IPS-NIHi7 (cell line): Measurements from ENCODE around the gene NFATC3.
A peak's percentile ranks its signal among the peaks of the same experiment; 100 is the strongest.
"Not testable (repeated sequence)": the region's sequence is repeated elsewhere in the genome, so short reads cannot be mapped to it uniquely, and the experiment has no call there.

ENCODE experiments used
- DNase-seq: peaks from one replicate; pipeline ENCODE4 v3.0.0; 2012; ENCODE audit warnings: mixed read lengths; ENCODE audit errors: extremely low spot score

Gene NFATC3

DNA sequence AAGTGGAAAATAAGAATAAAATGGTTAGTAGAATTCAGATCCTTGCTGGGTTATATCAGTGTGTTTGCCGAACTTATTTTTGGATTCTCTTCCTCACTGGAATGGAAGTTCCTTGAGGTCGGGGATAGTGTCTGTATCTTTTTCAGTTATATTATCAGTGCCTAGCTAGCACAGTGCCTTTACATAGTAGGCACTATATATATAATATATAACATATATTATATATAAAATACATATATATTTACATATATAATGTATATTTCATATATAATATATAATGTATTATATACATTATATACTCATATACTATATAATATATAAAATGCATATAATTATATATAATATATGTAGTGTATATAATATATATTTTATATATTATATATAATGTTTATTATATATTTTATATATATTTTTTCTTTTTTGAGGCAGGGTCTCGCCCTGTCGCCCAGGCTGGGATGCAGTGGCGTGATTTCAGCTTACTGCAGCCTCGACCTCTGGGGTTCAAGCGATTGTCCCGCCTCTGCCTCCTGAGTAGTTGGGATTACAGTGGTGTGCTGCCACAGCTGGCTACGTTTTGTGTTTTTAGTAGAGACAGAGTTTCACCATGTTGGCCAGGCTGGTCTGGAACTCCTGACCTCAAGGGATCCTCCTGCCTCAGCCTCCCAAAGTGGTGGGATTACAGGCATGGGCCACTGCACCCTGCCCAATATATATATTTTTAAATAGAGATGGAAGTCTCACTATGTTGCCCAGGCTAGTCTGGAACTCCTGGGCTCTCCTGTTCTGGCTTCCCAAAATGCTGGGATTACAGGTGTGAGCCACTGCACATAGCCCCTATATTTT is 3.2 kb downstream of the NFATC3 start:
- DNase-seq = no peak

DNA sequence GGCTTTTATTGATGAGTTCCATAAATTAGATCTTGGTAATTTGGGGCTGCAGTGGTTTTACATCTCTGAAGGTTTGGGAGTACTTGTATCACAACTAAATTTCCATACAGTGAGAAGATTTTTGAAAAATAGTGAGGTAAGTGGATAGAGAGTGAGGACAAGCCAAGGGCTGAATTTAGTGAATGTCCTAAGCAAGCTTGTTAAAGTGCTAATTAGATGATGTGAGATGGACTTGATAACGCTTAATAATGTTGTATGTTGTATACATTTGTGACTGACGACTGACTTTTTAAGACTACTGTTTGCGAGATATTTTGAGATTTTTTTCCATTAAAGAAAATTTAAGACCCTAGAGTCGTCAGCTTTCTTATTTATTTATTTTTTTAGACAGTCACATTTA is 3.9 kb downstream of the NFATC3 start:
- DNase-seq = no peak

GRCh38 chr16:68090130-68090529 is 5.0 kb downstream of the NFATC3 start:
- DNase-seq = no peak

DNA sequence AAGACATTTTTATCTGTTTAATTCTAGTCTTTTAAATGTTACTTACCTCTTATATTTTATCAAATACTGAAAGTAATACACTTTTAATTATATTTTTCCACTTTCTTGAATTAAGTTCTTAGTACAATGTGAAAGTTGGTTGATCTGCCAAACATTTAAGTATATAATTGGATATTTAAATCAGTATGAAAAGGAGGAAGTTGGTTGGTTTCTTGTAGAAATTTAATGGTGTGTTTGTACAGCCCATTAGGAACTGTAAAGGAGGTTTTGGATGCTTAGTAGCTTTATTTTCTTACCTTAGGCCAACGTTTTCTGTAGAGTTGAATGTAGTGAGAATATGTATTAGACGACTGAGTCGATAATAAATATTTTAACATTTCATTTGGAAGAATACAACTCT is 5.4 kb downstream of the NFATC3 start:
- no peak for DNase-seq

DNA sequence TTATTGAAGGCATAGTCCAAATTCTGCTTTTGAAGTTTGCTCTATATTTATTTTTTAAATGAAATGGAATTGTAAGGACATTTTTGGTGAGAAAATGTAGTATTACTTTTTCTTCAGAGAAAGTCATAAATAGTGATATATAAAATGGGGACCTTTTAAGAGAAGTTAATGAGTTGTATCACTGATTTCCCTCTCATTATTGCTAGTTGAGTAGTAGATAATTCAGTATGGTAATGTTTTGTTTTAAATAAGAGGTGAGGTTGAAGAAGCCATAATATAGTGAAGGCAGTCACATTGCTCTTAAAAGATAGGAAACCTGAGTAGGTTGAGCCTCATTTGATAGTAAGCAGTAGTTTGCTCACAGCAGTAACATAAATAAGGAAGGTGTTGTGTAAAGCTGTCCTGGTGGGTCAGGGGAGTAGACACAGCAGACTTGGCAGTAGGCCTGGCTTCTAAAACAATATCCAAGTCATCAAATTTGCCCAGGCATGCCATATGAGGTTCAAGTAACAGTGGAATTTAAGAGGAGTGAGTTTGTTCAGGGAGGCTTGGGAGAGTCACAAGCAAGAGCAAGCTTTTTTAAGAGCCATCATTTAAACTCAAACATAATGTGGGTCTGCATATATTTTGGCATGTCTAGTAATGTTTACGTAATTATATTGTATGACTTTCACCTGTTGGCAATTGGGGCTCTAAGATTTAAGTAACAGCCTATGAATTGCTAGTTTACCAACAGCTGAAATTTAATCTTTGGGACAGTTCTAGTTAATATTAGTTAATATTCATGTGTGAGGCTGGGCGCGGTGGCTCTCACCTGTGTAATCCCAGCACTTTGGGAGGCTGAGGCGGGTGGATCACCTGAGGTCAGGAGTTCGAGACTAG is 6.5 kb downstream of the NFATC3 start:
- no peak for DNase-seq

GRCh38 chr16:68092275-68092674 is 7.1 kb downstream of the NFATC3 start:
- not testable (repeated sequence) for DNase-seq

GRCh38 chr16:68093816-68094613 is 8.8 kb downstream of the NFATC3 start:
- peak; percentile 42 for DNase-seq

GRCh38 chr16:68094614-68094934 is 9.4 kb downstream of the NFATC3 start:
- DNase-seq = no peak

GRCh38 chr16:68096491-68096890 is 11.3 kb downstream of the NFATC3 start:
- no peak for DNase-seq

- no peak for DNase-seq
These were observed 11.9 kb downstream of the NFATC3 start for GRCh38 chr16:68097088-68097487.

- no peak for DNase-seq
These were observed 12.7 kb downstream of the NFATC3 start for GRCh38 chr16:68097895-68098294.

- no peak for DNase-seq
These were observed 15.3 kb downstream of the NFATC3 start for GRCh38 chr16:68100488-68100887.

DNA sequence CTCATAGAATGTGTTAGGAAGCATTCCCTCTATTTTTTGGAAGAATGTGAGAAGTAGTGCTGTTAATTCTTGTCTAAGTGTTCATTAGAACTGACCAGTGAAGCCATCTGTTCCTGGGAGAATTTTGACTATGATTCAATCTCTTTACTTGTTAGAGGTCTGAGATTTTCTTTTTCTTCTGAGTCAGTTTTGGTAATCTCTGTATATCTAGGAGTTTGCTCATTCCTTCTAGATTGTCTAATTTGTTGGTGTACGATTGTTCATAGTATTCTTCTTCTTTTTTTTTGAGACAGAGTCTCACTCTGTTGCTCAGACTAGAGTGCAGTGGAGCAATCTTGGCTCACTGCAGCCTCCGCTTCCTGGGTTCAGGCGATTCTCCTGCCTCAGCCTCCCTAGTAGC is 20.4 kb downstream of the NFATC3 start:
- DNase-seq = no peak

GRCh38 chr16:68107230-68107928 is 22.2 kb downstream of the NFATC3 start:
- not testable (repeated sequence) for DNase-seq

DNA sequence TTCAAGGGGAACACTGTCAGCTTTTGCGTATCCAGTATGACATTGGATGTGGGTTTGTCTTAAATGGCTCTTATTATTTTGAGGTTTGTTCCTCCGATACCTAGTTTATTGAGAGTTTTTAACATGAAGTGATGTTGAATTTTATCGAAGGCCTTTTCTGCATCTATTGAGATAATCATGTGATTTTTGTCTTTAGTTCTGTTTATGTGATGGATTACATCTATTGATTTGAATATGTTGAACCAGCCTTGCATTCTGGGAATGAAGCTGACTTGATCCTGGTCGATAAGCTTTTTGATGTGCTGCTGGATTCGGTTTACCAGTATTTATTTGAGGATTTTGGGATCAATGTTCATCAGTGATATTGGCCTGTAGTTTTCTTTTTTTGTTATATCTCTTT is 24.0 kb downstream of the NFATC3 start:
- DNase-seq = not testable (repeated sequence)

DNA sequence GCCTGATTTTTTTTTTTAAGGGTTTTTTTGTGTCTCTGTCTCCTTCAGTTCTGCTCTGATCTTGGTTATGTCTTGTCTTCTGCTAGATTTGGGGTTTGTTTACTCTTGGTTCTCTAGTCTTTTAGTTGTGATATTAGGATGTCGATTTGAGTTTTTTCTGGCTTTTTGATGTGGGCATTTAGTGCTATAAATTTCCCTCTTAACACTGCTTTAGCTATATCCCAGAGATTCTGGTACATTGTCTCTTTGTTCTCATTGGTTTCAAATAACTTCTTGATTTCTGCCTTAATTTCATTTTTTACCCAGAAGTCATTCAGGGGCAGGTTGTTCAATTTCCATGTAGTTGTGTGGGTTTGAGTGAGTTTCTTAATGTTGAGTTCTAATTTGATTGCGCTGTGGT is 25.4 kb downstream of the NFATC3 start:
- DNase-seq = not testable (repeated sequence)

GRCh38 chr16:68111379-68111778 is 26.2 kb downstream of the NFATC3 start:
- DNase-seq = no peak

- DNase-seq = no peak
These were observed 28.0 kb downstream of the NFATC3 start for GRCh38 chr16:68113059-68113761.

GRCh38 chr16:68113765-68114240 is 28.6 kb downstream of the NFATC3 start:
- no peak for DNase-seq

- not testable (repeated sequence) for DNase-seq
These were observed 29.8 kb downstream of the NFATC3 start for GRCh38 chr16:68114939-68115338.

DNA sequence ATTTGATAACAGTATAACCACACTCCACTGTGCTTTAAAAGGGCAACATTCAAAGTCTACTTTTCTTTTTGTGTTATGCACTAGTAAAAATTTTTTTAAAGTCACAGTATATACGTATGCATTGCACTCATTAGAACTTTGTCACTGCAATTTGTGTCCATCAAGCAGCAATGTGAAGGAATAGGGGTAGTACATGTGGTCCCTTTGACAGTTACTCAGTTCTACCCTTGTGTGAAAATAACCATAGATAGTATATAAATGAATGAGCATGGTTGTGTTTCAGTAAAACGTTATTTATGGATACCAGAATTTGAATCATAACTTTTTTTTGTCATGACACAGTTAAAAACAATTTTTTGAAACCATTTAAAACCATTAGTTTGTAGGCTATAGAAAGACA is 30.7 kb downstream of the NFATC3 start:
- DNase-seq = no peak
